MM.1S (cell line): ENCODE results near the gene LILRA1.

Experiments used
- DNase-seq: peaks from one replicate; pipeline ENCODE4 v3.0.0-alpha.2; 2015
- H2AFZ ChIP-seq: fragments of 300-600 bp; sonication (generic); 2 replicates; pipeline ENCODE4 v1.6.0; 2016; ENCODE audit warnings: antibody characterized with exemption, low read length
- H3F3A ChIP-seq: fragments of 300-600 bp; sonication (generic); 2 replicates; pipeline ENCODE4 v1.6.1; 2016; ENCODE audit warnings: mild to moderate bottlenecking, antibody characterized with exemption, low read length, moderate library complexity, mixed read lengths; ENCODE audit not compliant: insufficient read depth
- H3K27ac ChIP-seq: fragments of 300-600 bp; sonication (generic); 2 replicates; pipeline ENCODE4 v1.5.1; 2016; ENCODE audit warnings: mild to moderate bottlenecking, low read length
- H3K27me3 ChIP-seq: fragments of 300-600 bp; sonication (generic); replicated peaks from 2 replicates; pipeline ENCODE4 v1.6.0; 2016; ENCODE audit warnings: low read length; ENCODE audit not compliant: insufficient read depth
- H3K36me3 ChIP-seq: fragments of 300-600 bp; sonication (generic); replicated peaks from 2 replicates; pipeline ENCODE4 v1.6.1; 2016; ENCODE audit warnings: mild to moderate bottlenecking, low read length, mixed read lengths; ENCODE audit not compliant: insufficient read depth
- H3K4me1 ChIP-seq: fragments of 300-600 bp; sonication (generic); 2 replicates; pipeline ENCODE4 v1.6.1; 2016; ENCODE audit warnings: low read length, mixed read lengths
- H3K4me2 ChIP-seq: fragments of 300-600 bp; sonication (generic); 2 replicates; pipeline ENCODE4 v1.6.0; 2016; ENCODE audit warnings: low read depth, low read length
- H3K4me3 ChIP-seq: fragments of 300-600 bp; sonication (generic); 2 replicates; pipeline ENCODE4 v1.5.1; 2016; ENCODE audit warnings: low read length, mixed read lengths
- H3K79me2 ChIP-seq: fragments of 300-600 bp; sonication (generic); 2 replicates; pipeline ENCODE4 v1.6.1; 2016; ENCODE audit warnings: mixed run types, low read length, mixed read lengths
- H3K9ac ChIP-seq: fragments of 300-600 bp; sonication (generic); 2 replicates; pipeline ENCODE4 v1.6.1; 2016; ENCODE audit warnings: low read length, mixed read lengths
- H3K9me2 ChIP-seq: fragments of 300-600 bp; sonication (generic); replicated peaks from 2 replicates; pipeline ENCODE4 v1.6.1; 2016; ENCODE audit warnings: mild to moderate bottlenecking, low read length, mixed read lengths; ENCODE audit not compliant: insufficient read depth
- H3K9me3 ChIP-seq: fragments of 300-600 bp; sonication (generic); replicated peaks from 2 replicates; pipeline ENCODE4 v1.6.1; 2016; ENCODE audit warnings: mild to moderate bottlenecking, low read length, mixed read lengths; ENCODE audit not compliant: insufficient read depth
- H4K20me1 ChIP-seq: fragments of 300-600 bp; sonication (generic); 2 replicates; pipeline ENCODE4 v1.6.1; 2016; ENCODE audit warnings: mild to moderate bottlenecking, low read length, moderate library complexity, mixed read lengths; ENCODE audit not compliant: insufficient read depth
- CTCF ChIP-seq: fragments of 300-600 bp; sonication (generic); IDR thresholded peaks from 2 replicates; pipeline ENCODE4 v1.5.1; 2016; ENCODE audit warnings: antibody characterized with exemption, low read length, mixed read lengths
- EZH2 ChIP-seq: fragments of 300-600 bp; sonication (generic); optimal IDR thresholded peaks from 2 replicates; pipeline ENCODE3; 2017; ENCODE audit warnings: low read depth, mild to moderate bottlenecking, antibody characterized with exemption, low read length, mixed read lengths
- EZH2phosphoT487 ChIP-seq: fragments of 300-600 bp; sonication (generic); IDR thresholded peaks from 2 replicates; pipeline ENCODE4 v1.6.1; 2018; ENCODE audit warnings: antibody characterized with exemption, low read length

The LILRA1 gene

GRCh38 chr19:54609356-54609791 is 15.9 kb downstream of the LILRA1 start:
- peaks cover 81% of the 10 kb centered on the region for H3K27me3 ChIP-seq
- no peak overlapping the region for H3K4me2 ChIP-seq
- no peaks in the 10 kb centered on the region for H3F3A ChIP-seq
- no peaks in the 10 kb centered on the region for H3K79me2 ChIP-seq
- no peak overlapping the region for H3K27ac ChIP-seq
- no peak overlapping the region for H2AFZ ChIP-seq
- no peak overlapping the region for H3K9ac ChIP-seq
- TF ChIP-seq EZH2phosphoT487 (no peak), EZH2 (no peak), CTCF (no peak)
- no peaks in the 10 kb centered on the region for H3K4me1 ChIP-seq
- no peaks in the 10 kb centered on the region for H3K36me3 ChIP-seq
- H3K9me3 ChIP-seq: no peaks in the 10 kb centered on the region
- DNase-seq: no peak
- no peaks in the 10 kb centered on the region for H3K9me2 ChIP-seq
- H4K20me1 ChIP-seq: no peaks in the 10 kb centered on the region
- no peak overlapping the region for H3K4me3 ChIP-seq

- no peaks in the 10 kb centered on the region for H3K4me1 ChIP-seq
- H4K20me1 ChIP-seq: no peaks in the 10 kb centered on the region
- peaks cover 81% of the 10 kb centered on the region for H3K27me3 ChIP-seq
- H2AFZ ChIP-seq: no peak overlapping the region
- no peak overlapping the region for H3K4me3 ChIP-seq
- no peaks in the 10 kb centered on the region for H3K9me2 ChIP-seq
- TF ChIP-seq EZH2 (no peak), CTCF (no peak), EZH2phosphoT487 (no peak)
- H3K36me3 ChIP-seq: no peaks in the 10 kb centered on the region
- DNase-seq: no peak
- no peaks in the 10 kb centered on the region for H3F3A ChIP-seq
- H3K79me2 ChIP-seq: no peaks in the 10 kb centered on the region
- no peak overlapping the region for H3K27ac ChIP-seq
- H3K4me2 ChIP-seq: no peak overlapping the region
- no peak overlapping the region for H3K9ac ChIP-seq
- no peaks in the 10 kb centered on the region for H3K9me3 ChIP-seq
Observed at GRCh38 chr19:54612428-54612827, 19.0 kb downstream of the LILRA1 start.

GRCh38 chr19:54614726-54615125 is 21.3 kb downstream of the LILRA1 start:
- H3K36me3 ChIP-seq: no peaks in the 10 kb centered on the region
- H2AFZ ChIP-seq: no peak overlapping the region
- H3K4me2 ChIP-seq: no peak overlapping the region
- no peak overlapping the region for H3K9ac ChIP-seq
- H3K27me3 ChIP-seq: peaks cover 78% of the 10 kb centered on the region
- H3K9me3 ChIP-seq: no peaks in the 10 kb centered on the region
- no peaks in the 10 kb centered on the region for H3K9me2 ChIP-seq
- H3K27ac ChIP-seq: no peak overlapping the region
- no peak overlapping the region for H3K4me3 ChIP-seq
- TF ChIP-seq EZH2phosphoT487 (no peak), EZH2 (no peak)
- no peaks in the 10 kb centered on the region for H3K79me2 ChIP-seq
- no peak for DNase-seq
- H3K4me1 ChIP-seq: no peaks in the 10 kb centered on the region
- H3F3A ChIP-seq: no peaks in the 10 kb centered on the region
- H4K20me1 ChIP-seq: no peaks in the 10 kb centered on the region

- Histone ChIP-seq H3F3A (no peaks in the 10 kb centered on the region), H3K27me3 (peaks cover 82% of the 10 kb centered on the region), H3K9me3 (no peaks in the 10 kb centered on the region), H3K4me1 (no peaks in the 10 kb centered on the region), H3K36me3 (no peaks in the 10 kb centered on the region), H3K27ac (no peak overlapping the region), H4K20me1 (no peaks in the 10 kb centered on the region), H2AFZ (no peak overlapping the region), H3K4me3 (no peak overlapping the region), H3K4me2 (no peak overlapping the region), H3K9me2 (no peaks in the 10 kb centered on the region), H3K9ac (no peak overlapping the region), H3K79me2 (no peaks in the 10 kb centered on the region)
- TF ChIP-seq CTCF (no peak), EZH2phosphoT487 (no peak), EZH2 (no peak)
- DNase-seq: no peak
Observed at GRCh38 chr19:54616057-54616456, 22.6 kb downstream of the LILRA1 start.
